ENCODE data around the gene ZNF598. TPM values are rescaled to one million over a fixed set of nuclear protein-coding genes. Genes with fewer than 3 reads are reported as not detected.
A peak's percentile ranks its signal among the peaks of the same experiment; 100 is the strongest.

ZNF598 gene
- total RNA-seq, 2 donors from 2014 or later = 45.4 to 64.3 TPM

GRCh38 chr16:2047330-2048115 lies 37.9 kb upstream of the ZNF598 start, which contains the start of the genes NTHL1 and TSC2:
Gene NTHL1 (minus strand): TSS chr16:2047834. CDS start chr16:2047823, 11 bp downstream.
Gene TSC2 (plus strand): TSS chr16:2047985. CDS start chr16:2048616, 631 bp downstream.
- H3K9ac ChIP-seq (ENCODE audit: low read depth in 2 of 2, low read length in 2 of 2) = peak within 1 kb of the TSS; percentile 80 to 82
- peak; percentile 99 for DNase-seq
- H3K4me1 ChIP-seq = peaks cover 34% of the 10 kb centered on the region
- no peaks in the 10 kb centered on the region for H3K27me3 ChIP-seq
- H3K27ac ChIP-seq = peak within 1 kb of the TSS; percentile 77
- intact Hi-C loops (cut with DNase I) = no loop called here
- H3K9me3 ChIP-seq = no peaks in the 10 kb centered on the region
- no peaks in the 10 kb centered on the region for H3K36me3 ChIP-seq
- peak within 1 kb of the TSS; percentile 97 for H3K4me3 ChIP-seq
- peak; percentile 37 for TF ChIP-seq CTCF (IDR thresholded peaks at IDR 0.05)

GRCh38 chr16:2046893-2047329 lies 37.3 kb upstream of the ZNF598 start:
- Histone ChIP-seq H3K9me3 (no peaks in the 10 kb centered on the region), H3K4me3 (peak overlapping the region; percentile 97), H3K9ac (ENCODE audit: low read depth in 2 of 2, low read length in 2 of 2) (peak overlapping the region; percentile 60 to 82), H3K4me1 (peaks cover 40% of the 10 kb centered on the region), H3K36me3 (no peaks in the 10 kb centered on the region), H3K27me3 (no peaks in the 10 kb centered on the region), H3K27ac (peak overlapping the region; percentile 77)
- no peak for DNase-seq
- intact Hi-C loops (cut with DNase I) = no loop called here
- no peak for TF ChIP-seq CTCF (IDR thresholded peaks at IDR 0.05)

- no peak for TF ChIP-seq CTCF (IDR thresholded peaks at IDR 0.05)
- Histone ChIP-seq H3K27ac (peak overlapping the region; percentile 77), H3K9ac (ENCODE audit: low read depth in 2 of 2, low read length in 2 of 2) (peak overlapping the region in 1 of 2 donors; percentile 82), H3K27me3 (no peaks in the 10 kb centered on the region), H3K9me3 (no peaks in the 10 kb centered on the region), H3K4me1 (peaks cover 45% of the 10 kb centered on the region), H3K4me3 (peak overlapping the region; percentile 97), H3K36me3 (no peaks in the 10 kb centered on the region)
- intact Hi-C loops (cut with DNase I) = no loop called here
- DNase-seq = no peak
Observed at GRCh38 chr16:2045965-2046892, 36.6 kb upstream of the ZNF598 start.

- intact Hi-C loops (cut with DNase I) = no loop called here
- no peaks in the 10 kb centered on the region for H3K9me3 ChIP-seq
- peak overlapping the region in 1 of 2 donors; percentile 43 for H3K9ac ChIP-seq (ENCODE audit: low read depth in 2 of 2, low read length in 2 of 2)
- no peak overlapping the region for H3K4me3 ChIP-seq
- DNase-seq = peak; percentile 59
- peak overlapping the region; percentile 80 for H3K27ac ChIP-seq
- no peak for TF ChIP-seq CTCF (IDR thresholded peaks at IDR 0.05)
- no peaks in the 10 kb centered on the region for H3K36me3 ChIP-seq
- H3K27me3 ChIP-seq = no peaks in the 10 kb centered on the region
- H3K4me1 ChIP-seq = peaks cover 59% of the 10 kb centered on the region
Observed at GRCh38 chr16:2044541-2044940, 34.9 kb upstream of the ZNF598 start.
